GM21360 (cell line): ENCODE results near the gene CMTM1.

Source experiments
- ATAC-seq: cut with Tn5 transposase; IDR thresholded peaks from one replicate; pipeline ENCODE4 v1.9.1; 2021; ENCODE audit warnings: mild to moderate bottlenecking, moderate library complexity; ENCODE audit not compliant: unreplicated experiment

Gene CMTM1, protein sequence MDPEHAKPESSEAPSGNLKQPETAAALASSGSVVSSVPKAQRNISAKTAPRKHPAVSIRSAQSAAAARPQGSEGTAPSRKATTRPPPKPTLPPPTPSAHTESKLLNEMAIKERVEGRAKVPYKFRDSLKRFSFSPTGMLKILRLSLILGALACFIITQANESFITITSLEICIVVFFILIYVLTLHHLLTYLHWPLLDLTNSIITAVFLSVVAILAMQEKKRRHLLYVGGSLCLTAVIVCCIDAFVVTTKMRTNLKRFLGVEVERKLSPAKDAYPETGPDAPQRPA

DNA sequence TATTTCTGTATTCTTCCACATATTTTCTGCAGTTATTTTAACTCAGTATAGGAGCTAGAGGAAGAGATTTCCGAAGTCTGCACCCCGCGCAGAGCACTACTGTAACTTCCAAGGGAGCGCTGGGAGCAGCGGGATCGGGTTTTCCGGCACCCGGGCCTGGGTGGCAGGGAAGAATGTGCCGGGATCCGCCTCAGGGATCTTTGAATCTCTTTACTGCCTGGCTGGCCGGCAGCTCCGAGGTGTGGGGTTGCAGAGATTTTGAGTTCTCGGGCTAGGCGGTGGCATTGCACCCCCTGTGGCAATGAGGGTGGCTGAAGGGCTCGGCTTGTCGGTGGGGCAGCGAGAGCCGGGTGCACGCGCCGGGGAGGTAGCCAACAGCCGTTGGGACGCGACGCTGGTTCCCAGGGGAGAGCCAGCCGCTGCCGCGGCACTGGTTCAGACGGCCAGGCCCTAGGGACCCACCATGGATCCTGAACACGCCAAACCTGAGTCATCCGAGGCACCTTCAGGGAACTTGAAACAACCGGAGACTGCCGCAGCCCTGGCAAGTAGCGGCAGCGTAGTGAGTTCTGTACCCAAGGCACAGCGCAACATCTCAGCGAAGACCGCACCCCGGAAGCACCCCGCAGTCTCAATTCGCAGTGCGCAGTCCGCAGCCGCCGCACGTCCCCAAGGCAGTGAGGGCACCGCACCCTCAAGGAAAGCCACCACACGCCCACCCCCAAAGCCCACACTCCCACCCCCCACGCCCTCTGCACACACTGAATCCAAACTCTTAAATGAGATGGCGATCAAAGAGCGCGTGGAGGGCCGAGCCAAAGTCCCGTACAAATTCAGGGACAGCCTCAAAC lies at the start of gene CMTM1:
Gene CMTM1 (plus strand): TSS at position 389 of the 851 bp plus-strand sequence. CDS start 75 bp downstream, at position 464.
- no peak for ATAC-seq

DNA sequence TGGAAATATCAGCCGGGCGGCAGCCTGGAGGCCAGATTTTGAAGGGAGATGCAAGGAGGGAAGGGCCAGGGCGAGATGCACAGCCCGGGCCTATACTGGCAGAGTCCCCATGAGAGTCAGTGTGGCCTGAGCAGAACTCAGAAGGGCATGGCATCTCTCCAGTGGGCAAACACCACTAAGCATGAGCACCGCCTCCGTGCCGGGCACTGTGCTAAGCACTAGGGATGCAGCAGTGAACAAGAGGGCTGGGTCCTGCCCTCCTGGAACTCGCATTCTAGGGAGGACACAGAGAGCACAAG lies 49.8 kb upstream of the CMTM1 start:
- peak; percentile 10 for ATAC-seq

DNA sequence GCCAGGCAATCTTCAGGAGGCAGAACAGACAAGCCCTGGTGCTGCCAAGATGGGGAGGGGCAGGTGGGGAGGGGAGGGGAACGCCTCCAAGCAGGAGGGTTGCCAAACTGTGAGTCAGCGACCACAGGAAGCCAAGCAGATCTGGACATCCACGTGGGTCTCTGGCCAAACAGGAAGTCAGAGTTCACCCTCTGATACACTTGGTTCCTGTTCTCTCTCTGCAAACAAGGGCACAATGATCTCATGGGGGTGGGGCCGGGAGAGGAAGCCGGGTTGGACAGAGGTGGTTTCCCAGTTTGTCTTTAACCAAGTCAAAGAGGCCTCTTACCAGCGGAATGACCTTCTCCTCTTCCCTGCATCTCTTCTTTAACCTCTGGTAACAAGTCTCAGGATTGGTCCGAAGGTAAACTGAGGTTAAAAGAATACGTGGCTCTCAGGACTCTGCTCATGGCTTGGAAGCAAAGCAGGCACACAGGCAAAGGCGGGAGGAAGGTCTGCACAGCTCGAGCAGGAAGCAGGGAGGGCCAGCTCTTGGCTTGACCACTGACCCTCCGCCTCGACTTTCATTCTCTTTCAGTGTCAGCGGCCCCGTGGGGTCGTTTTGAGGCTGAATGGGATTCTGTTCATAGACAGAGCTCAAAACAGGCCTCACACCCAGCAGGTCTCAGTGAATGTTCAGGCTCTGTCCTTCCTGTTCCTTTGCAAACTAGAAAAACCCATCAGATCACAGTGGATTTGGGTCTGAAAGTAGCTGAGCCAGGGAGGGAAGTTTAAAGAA lies 49.2 kb upstream of the CMTM1 start:
- peak; percentile 97 for ATAC-seq

DNA sequence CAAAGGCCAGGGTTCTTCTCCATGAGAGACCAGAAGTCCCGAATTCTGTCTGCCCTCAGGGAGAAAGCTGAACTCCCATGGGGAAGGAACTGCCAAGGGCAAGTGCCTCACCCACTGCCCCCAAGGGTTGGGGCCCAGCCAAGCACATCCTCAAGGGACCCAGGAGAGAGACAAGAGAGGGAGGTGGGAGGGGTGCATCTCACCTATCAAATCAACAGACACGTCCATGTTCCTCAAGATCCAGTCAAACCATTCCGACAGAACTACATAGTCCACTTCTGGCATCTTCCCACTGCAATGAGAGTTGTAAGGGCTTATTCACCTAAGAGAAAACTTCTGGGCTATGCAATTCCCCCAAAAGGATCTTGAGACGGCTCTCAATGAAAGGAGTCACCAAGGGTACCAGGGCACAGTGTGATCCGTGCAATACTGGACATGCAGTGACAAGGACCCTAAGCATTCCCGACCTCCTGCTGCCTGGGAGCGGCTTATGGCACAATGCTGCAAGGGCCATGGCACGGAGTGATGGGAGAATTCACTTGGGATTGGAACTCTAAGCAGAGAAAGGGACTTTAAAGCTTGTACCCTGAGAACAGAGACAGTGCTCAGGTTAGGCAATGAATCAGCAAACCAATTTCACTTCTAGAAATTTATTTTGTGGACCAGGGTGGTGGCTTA lies 48.5 kb upstream of the CMTM1 start:
- ATAC-seq, result no peak

DNA sequence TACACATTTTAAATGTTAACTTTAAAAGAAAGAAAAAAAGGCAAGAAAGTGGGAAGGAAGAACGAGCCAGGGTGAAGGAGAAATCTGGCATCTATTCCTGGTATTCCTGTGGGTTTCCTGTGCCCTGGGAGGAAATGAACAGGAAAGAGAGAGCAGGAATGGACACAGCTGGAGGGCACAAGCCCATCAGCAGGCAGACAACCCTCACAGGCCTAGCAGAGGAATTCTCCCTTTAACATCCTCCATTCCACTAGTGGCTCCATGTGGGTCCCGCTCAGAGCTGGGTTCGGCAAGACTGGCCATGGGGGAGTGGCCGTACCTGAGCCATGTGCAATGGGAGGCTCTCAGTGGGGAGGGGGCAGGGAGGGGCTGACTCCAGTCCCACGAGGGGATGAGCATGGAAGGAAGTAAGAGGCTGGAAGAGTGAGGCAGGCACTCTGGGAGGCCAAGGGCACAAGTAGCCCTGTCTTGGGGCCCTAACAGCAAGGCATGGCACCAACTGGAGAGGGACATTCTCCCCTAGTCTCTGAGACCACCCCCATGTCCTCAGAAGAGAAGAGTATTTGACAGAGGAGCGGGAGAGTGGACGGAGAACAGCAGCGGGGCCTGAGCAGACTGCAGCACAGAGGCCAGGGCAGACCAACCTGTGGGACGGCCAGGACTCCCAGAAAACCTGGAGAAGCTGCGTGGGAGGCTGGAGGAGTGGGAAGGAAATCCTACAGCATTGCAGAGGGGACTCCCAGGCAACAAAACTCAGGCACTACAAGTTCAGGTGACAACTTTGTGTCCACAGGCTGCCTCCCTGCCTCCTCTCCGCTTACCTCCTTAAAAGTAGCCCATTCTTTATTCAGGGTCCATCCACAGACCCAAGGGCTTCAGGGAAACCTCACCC lies 46.5 kb upstream of the CMTM1 start:
- no peak for ATAC-seq

DNA sequence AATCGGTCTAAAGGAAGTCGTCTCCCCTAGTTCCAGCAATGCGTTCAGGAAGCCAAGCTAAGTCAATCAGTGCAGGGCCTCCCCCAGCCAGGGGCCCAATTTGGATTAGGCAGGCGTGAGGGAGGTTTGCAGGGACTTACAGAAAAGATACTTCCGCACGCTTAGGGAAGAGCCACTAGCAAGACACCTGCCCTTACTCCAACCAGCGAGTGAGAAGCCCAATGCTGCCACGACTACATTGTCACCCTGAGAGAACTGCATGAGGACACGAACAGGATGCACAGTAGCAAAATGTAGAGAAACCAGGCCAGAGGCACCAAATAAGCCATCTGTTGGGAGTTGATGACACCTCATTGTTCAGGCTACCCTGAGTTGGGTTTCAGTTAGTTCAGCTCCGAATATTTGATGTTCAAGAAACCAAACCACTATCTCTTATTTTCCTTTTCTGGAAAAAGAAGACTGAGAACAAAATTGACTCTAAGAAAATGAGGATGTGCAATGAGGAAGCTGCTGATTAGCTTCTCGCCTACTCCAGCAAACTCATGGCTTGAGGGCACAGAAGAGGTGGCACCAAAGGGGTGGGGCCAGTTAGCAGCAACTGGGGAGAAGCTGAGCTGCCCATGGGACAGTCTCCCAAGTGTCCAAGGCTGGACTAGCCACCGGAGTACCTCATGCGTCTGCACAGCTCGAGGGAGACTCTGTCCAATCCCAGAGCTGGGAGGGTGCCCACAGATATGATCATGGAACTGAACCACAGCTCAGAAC lies 45.7 kb upstream of the CMTM1 start:
- ATAC-seq, result no peak

DNA sequence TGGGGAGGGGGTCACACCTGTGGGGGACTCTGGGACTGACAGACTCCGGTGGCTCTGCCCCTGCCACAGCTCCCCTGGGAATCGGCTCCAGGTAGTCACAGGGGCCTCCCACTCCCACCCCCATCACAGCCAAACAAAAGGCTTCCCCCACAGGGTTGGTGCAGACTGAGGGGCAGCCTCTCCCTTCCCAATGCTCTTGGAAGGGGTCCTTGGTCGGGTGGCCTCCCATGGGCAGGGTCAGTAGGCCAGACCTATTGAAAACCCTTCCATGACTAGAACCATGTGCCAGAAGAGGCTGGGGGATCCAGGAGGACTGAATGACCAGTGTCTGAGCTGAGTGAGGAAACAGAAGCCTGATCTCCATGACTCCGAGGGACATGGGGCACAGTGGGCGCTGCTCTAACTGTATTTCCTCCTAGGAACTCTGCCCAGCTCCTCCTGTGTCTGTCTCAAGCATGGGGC lies 45.0 kb upstream of the CMTM1 start:
- no peak for ATAC-seq

DNA sequence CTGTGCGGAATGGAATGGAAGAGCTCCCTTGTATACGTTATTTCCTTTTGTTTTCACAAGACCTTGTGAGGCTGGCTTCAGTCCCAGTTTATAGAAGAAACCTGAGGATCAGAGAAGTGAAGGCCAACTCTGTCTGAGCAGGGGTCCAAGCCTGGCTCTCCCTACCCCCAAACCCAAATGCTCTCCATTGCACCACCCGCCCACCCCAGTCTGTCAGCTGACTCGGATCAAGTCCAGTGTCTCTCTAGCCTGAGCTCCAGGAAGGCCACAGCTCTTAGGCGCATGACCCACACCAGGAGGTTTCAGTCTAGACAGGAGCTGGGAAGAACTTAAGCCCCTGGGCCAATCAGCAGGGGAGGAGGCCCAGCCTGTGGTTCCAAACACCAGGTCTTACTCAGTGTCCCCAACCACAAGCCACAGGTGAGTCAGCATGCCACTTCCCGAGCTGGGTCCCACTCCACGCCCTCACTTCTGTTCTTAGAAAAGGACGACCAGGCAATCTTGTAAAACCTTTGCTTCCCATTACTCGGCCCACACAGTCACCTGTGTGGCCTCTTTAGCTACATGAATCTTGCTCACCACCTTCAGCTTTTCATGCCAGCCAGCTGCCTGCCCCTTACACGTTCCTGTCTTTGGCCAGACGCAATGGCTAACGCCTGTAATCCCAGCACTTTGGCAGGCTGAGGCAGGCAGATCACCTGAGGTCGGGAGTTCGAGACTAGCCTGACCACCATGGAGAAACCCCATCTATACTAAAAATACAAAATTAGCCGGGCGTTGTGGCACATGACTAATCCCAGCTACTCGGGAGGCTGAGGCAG lies 44.1 kb upstream of the CMTM1 start:
- peak; percentile 60 for ATAC-seq

DNA sequence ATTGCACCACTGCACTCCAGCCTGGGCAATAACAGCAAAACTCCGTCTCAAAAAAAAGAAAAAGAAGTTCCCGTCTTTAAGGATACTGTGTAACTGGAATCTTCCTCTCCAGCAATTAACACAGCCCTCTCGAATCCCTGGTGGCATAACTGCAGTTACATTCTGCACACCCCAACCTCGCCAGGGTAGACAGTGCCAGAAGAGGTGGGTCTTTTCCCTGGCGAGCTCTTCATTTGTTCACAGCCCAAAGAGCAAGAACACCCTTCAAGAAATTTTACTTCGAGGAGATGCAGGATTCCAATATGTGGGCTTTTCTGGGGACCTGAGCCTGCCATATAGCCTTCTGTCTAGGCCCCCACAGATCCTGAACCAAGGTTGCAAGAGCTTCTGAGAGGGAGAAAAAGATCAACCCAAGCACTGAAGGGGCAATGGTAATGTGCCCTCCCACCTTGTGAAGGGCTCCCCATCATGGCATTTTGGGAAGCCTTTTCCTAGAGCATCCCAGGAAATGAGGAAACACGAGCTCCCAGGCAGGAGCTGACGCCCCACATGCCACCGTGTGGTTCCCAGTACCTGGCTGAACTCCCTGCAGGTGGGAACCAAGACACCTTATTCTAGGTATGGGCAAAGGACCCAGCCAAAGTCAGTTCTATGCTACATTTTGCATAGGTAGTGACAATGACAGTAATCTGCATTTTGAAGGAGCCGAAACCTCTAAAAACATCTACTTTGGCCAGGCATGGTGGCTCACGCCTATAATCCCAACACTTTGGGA lies 43.2 kb upstream of the CMTM1 start:
- ATAC-seq, result no peak

DNA sequence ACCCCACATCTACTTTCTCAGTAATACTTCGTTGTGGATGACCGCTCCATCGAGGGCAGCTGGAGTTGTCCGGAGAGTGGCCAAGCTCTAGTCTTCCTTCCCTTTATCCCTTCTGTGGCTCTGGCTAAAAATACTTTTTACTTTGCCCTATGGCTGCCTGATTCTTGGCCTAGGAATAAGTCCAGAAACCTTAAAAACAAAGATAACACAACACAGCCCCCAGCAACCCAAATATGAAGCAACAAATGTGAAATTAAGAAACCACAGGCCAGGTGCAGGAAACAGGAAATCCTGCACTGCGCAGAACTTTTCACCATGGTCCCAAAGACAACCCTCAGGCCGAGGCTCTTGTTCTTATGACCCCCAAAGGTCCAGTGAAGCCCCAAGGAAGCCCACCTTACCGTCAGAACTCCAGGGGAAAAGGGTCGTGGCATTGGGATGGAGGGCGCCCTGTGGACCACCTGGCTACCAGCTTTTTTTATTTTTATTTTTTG lies 42.3 kb upstream of the CMTM1 start:
- peak; percentile 41 for ATAC-seq

DNA sequence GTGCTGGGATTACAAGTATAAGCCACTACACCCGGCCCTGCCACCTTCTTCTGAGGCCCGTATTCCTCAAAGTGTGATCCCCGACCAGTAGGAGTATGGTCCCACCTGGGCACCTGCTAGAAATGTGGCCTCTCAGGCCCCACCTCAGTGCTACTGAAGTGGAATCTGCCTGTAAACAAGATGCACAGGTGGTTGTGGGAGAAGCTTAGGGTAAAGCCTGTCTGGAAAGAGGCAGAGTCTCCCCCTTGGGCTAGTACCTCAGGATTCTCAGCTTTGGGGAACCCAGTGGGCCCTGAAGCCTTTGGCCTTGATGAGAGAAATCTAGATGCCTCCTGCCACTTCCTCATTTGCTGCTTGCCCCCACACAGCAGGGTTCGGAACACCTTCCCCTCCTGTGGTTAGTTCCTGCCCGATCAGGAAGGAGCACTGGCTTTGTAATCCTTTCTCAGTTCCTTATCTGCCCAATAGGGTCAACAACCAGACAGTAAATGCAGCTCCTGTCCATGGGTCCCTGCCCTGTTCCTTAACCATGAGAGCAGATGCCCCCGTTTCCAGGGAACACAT lies 41.6 kb upstream of the CMTM1 start:
- ATAC-seq, result peak; percentile 56

DNA sequence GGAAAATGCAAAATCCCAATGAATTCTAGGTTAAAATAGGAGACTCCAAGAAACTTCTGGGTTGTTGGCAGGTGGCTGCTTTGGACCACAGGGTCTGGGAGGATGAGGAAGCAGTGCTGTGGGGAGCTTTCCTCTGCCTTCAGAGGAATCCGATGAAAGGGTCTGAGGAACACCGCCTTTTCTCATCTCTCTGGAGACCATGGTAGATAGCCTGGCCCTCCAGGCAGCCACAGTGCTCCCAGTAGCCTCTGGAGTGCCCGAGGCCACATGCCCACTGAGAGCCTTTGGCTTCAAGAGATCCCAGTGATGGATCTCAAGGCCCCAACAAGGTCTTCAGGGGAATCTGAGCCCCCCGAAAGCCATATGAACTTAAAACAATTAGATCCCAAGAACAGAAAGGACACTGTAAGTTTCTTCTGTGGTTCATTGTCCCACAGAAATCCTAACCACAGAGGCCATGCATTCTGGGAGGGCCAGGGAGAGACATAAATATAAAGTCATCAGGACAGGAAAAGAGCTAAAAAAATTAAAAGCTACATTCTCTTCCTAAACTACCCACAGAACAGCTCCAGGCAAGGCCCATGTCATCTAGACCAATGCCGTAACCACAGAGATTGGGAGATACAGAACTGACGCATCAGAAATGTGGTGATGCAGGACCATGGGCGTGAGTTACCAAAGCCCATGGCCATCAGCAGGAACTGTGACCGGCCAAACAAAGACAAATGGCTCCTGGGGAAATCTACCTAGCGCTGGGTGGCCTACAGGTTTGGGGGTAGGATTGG lies 40.7 kb upstream of the CMTM1 start:
- no peak for ATAC-seq

DNA sequence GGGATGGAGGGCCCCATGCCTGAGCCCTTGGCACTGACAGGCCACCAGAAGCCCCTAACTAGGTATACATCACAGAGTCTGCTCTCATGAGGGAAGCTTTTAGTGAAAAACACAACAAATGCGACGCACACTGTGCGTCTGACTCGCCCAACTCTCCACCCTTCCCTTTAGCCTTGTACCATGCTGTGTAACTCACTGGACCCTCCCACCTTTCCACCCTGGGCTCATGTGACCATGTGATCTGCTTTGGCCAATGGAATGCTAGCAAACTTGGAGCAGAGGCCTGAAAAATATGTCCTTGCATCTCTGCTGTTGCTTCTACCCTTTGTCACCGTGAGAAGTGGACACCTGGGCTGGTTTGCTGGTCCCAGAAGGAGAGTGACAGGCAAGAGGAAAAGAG lies 37.9 kb upstream of the CMTM1 start:
- ATAC-seq, result no peak

DNA sequence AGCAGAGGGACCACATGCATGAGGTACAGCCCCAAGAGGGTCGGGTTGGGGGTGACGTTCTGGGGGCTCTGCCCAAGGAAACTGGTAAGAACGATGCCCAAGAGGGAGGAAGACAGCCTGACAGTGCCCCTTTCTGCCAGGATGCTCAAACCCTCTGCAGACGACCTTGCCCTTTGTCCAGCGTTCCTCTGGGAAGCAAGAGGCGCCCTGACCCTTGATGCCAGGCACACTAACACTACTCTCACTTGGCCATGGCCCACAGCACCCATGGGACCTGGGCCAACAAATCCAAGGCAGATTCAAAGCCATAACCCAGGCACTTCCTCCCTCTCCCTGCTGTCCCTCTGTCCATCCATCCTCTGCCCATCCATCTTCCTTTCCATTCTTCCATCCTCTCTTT lies 36.8 kb upstream of the CMTM1 start:
- no peak for ATAC-seq

DNA sequence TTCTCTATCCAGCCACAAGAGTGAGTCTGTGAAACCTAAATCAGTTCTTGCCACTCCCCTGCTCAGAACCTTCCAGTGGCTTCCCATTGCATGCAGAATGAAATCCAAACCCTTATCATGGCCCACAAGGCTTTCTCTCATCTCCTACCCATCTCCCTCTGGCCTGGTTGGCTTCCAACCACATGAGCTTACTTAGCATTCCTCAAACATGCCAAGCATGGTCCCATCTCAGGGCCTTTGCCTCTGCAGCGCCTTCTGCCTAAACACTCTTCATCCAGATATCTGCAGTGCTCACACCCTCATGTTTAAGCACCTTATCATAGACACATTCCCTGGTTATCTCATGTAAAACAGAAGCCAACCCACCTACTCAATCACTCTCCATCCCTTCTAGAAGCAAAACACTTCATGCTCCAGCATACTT lies 31.9 kb upstream of the CMTM1 start:
- ATAC-seq, result no peak

DNA sequence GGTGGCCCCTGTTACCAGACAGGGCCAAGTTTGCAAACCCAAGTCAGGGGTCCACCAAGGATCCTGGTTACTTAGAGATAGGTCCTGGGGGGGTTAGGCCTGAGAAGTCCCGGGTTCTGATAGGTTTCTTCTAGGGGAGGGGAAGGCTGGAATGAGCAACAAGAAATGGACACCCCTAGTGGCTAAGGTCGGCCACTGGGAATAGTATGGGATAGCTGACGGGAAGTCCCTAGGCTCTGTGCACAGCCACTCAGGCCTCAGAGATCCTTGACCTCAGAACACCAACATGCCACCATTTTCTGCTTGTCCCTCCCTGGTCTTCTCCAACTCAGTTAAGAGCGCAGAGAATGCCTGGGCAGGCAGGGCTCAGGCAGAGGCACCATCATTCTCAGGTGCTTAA lies 29.7 kb upstream of the CMTM1 start:
- ATAC-seq, result no peak
